ENCODE results near the gene S100A13. TPM values are rescaled to one million over a fixed set of nuclear protein-coding genes. Genes with fewer than 3 reads are reported as not detected.
A peak's percentile ranks its signal among the peaks of the same experiment; 100 is the strongest.

Gene S100A13
- total and polyA plus RNA-seq, 9 of the 15 experiments (the other 6 are each of a cell fraction or from before 2014, with no cell fraction given), result 41.9 to 129 (median 58.0) TPM

DNA sequence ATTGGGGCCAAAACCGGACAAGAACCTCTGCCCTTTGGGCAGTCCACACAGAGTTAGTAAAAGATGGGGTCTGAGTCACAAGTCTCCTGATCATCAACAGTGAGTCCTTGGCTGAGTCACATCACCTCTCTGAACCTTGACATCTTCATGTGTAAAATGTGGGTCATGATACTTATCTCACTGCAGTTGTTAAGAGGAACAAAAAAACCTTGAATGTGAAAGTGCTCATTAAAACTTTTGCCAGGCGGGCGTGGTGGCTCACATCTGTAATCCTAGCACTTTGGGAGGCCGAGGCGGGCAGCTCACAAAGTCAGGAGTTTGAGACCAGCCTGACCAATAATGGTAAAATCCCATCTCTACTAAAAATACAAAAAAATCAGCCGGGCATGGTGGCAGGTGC lies 30.1 kb downstream of the S100A13 start (continued):
- TF ChIP-seq ZNF518B (CRISPR knock-in tag; IDR thresholded peaks at IDR 0.05) (no peak), BACH1 (tag; IDR thresholded peaks at IDR 0.05) (peak; percentile 45; the same call in 1 of the 2 replicates), OTX1 (CRISPR knock-in tag; IDR thresholded peaks at IDR 0.05) (no peak), CLOCK (CRISPR knock-in tag; IDR thresholded peaks at IDR 0.05; ENCODE audit: borderline replicate concordance) (no peak), ZNF165 (CRISPR knock-in tag; IDR thresholded peaks at IDR 0.05; ENCODE audit: borderline replicate concordance) (no peak), ZMIZ1 (IDR thresholded peaks at IDR 0.05; ENCODE audit: low read depth in 2 of 2, low read length in 2 of 2) (no peak), FOS (IDR thresholded peaks at IDR 0.05; ENCODE audit: extremely low read depth, insufficient read length) (peak; percentile 40)
- TF ChIP-seq, protein P1, sequence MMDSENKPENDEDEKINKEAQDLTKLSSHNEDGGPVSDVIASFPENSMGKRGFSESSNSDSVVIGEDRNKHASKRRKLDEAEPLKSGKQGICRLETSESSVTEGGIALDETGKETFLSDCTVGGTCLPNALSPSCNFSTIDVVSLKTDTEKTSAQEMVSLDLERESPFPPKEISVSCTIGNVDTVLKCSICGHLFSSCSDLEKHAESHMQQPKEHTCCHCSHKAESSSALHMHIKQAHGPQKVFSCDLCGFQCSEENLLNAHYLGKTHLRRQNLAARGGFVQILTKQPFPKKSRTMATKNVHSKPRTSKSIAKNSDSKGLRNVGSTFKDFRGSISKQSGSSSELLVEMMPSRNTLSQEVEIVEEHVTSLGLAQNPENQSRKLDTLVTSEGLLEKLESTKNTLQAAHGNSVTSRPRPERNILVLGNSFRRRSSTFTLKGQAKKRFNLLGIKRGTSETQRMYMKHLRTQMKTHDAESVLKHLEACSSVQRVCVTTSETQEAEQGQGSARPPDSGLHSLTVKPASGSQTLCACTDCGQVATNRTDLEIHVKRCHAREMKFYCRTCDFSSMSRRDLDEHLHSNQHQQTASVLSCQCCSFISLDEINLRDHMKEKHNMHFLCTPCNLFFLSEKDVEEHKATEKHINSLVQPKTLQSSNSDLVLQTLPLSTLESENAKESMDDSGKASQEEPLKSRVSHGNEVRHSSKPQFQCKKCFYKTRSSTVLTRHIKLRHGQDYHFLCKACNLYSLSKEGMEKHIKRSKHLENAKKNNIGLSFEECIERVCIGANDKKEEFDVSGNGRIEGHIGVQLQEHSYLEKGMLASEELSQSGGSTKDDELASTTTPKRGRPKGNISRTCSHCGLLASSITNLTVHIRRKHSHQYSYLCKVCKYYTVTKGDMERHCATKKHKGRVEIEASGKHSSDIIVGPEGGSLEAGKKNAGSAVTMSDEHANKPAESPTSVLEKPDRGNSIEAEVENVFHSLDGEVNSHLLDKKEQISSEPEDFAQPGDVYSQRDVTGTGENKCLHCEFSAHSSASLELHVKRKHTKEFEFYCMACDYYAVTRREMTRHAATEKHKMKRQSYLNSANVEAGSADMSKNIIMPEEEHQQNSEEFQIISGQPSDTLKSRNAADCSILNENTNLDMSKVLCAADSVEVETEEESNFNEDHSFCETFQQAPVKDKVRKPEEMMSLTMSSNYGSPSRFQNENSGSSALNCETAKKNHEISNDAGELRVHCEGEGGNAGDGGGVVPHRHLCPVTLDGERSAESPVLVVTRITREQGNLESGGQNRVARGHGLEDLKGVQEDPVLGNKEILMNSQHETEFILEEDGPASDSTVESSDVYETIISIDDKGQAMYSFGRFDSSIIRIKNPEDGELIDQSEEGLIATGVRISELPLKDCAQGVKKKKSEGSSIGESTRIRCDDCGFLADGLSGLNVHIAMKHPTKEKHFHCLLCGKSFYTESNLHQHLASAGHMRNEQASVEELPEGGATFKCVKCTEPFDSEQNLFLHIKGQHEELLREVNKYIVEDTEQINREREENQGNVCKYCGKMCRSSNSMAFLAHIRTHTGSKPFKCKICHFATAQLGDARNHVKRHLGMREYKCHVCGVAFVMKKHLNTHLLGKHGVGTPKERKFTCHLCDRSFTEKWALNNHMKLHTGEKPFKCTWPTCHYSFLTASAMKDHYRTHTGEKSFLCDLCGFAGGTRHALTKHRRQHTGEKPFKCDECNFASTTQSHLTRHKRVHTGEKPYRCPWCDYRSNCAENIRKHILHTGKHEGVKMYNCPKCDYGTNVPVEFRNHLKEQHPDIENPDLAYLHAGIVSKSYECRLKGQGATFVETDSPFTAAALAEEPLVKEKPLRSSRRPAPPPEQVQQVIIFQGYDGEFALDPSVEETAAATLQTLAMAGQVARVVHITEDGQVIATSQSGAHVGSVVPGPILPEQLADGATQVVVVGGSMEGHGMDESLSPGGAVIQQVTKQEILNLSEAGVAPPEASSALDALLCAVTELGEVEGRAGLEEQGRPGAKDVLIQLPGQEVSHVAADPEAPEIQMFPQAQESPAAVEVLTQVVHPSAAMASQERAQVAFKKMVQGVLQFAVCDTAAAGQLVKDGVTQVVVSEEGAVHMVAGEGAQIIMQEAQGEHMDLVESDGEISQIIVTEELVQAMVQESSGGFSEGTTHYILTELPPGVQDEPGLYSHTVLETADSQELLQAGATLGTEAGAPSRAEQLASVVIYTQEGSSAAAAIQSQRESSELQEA (IDR thresholded peaks at IDR 0.05; ENCODE audit: low read depth), result no peak

All from K562 (cell line).